Pulmonary artery endothelial cell (primary cell): ENCODE results near the gene PPIG. TPM values are rescaled to one million over a fixed set of nuclear protein-coding genes. Genes with fewer than 3 reads are reported as not detected.
"Not testable (repeated sequence)": the region's sequence is repeated elsewhere in the genome, so short reads cannot be mapped to it uniquely, and the experiment has no call there.

Experiments used
- DNase-seq: peaks from one replicate; pipeline ENCODE4 v3.0.0-alpha.2; 2011; ENCODE audit warnings: low read depth, low spot score
- total RNA-seq: library from RNA; depleted of rRNA; stranded (reverse); fragments of >200 nt; gene quantifications from 2 replicates; pipeline ENCODE4 v1.2.3, GENCODE V29; 2014

Gene PPIG
- total RNA-seq, result 24.2 and 30.8 TPM in 2 replicates

- peak; percentile 76 for DNase-seq
Measured at GRCh38 chr2:169584005-169584877, at the start of gene PPIG. PPIG (plus strand) TSS chr2:169584351; CDS start chr2:169604042, 19,691 bp downstream.

- not testable (repeated sequence) for DNase-seq
Measured at GRCh38 chr2:169539460-169539859, 44.7 kb upstream of the PPIG start.

- no peak for DNase-seq
Measured at GRCh38 chr2:169540146-169540545, 44.0 kb upstream of the PPIG start.

DNA sequence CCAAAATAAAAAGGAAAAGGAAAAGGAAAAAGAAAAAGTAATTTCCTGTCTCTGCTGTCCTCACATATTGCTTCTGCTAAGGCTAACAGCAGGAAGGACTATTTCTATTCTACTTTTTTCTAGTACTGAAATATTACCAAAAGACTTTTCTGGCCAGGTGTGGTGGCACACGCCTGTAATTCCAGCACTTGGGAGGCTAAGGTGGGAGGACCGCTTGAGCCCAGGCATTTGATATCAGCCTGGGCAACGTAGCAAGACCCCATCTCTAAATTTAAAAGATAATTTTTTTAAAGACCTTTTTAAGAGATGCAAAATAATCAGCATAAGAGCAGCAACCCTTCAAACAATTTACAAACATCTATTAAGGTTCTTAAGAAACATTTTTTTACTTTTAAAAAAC lies 41.7 kb upstream of the PPIG start:
- no peak for DNase-seq

DNA sequence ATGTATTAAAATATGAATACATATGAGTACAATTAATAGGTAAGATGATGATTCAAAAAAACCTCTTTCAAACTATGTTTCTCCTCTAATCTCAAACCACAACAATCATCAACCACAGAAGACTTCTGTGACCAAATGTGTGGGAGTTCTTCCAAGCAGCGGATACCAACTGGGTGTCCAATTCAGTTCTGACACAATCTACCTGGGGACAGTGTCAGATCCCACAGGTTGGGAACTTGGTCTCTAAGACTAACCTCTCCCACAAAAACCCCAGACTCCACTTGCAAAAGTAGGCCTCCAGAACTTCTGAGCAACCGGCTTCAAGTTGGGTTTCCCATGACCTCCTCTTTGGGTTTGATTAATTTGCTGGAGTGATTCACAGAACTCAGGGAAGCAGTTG lies 37.4 kb upstream of the PPIG start:
- DNase-seq, result no peak

GRCh38 chr2:169561364-169561763 lies 22.8 kb upstream of the PPIG start:
- DNase-seq, result no peak

DNA sequence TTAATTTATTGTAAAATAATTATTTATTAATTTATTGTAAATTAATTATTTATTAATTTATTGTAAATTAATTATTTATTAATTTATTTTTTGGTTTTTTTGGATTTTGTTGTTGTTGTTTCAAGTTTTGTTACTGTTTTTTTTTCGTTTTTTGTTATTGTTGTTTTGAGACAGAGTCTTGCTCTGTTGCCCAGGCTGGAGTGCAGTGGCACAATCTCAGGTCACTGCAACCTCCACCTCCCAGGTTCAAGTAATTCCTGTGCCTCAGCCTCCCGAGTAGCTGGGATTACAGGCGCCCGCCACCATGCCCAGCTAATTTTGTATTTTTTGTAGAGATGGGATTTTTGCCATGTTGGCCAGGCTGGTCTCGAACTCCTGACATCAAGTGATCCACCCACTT lies 22.1 kb upstream of the PPIG start:
- not testable (repeated sequence) for DNase-seq

DNA sequence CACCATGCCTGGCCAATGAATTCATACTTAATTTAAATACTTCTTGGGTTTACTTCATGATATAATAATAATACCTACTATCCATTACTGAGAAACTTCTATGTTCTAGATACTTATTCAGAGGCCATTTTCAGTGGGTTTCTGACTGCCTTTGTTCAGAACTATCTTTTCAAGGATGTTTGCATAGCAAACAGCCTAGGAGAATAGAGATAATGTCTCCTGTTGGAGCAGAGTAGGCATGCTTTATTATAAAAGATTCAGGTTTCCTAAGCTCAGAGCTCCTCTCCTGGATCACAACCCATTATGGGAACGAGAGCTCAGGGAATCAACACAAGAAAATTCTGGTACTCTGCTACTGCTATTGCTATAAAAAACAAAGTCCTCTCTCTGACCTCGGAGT lies 21.6 kb upstream of the PPIG start:
- no peak for DNase-seq

GRCh38 chr2:169565686-169566085 lies 18.5 kb upstream of the PPIG start:
- DNase-seq, result no peak

DNA sequence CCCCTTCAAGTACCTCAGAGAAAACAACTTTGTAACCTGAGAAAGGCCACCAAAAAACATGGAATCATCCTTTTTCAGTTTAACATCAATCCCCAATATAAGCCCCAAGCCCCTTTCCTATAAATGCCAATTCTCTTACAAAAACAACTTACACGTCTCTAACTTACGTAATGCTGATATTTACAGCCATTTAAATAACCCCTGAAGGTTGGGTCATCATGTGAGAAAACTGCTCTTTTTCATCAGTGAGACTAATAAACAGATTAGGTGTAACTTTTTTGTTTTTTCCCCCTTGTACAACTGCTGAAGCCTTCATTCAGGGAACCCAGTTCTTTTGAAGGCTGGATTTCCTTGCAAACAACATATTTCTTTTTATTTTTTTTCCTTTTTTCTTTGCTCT lies 14.2 kb upstream of the PPIG start:
- DNase-seq, result no peak

DNA sequence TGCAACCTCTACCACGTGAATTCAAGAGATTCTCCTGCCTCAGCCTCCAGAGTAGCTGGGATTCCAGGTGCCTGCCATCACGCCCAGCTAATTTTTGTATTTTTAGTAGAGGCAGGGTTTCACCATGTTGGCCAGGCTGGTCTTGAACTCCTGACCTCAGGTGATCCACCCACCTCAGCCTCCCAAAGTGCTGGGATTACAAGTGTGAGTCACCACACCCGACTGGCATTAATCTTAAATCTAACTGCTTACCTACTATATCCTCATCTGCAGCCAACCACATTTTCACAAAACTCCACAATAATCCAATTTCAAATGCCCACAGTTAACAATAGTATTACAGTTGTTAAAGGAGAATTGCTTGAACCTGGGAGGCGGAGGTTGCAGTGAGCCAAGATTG lies 13.4 kb upstream of the PPIG start:
- not testable (repeated sequence) for DNase-seq

GRCh38 chr2:169571571-169571970 lies 12.6 kb upstream of the PPIG start:
- no peak for DNase-seq

GRCh38 chr2:169572189-169572588 lies 12.0 kb upstream of the PPIG start:
- DNase-seq, result no peak

DNA sequence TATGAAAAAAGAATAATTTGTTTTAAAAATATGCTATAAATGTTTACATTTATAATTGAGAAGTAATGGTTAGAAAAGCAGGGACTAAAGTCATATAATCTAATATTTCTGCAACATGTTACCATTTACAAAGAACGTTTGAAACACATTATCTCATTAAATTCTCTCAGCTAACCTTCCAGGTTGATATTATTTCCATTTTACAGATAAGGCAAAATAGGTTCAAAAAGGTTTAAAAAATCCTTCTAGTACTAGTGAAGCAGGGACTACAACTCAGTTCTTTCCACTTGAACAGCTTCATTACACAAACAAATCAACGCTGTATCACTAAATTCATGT lies 11.4 kb upstream of the PPIG start:
- no peak for DNase-seq

GRCh38 chr2:169573160-169573973 lies 10.8 kb upstream of the PPIG start, which contains the start of gene FASTKD1:
FASTKD1 (minus strand) TSS chr2:169573865; CDS start chr2:169572029, 1,836 bp downstream.
- DNase-seq, result peak; percentile 40

GRCh38 chr2:169573974-169574299 lies 10.2 kb upstream of the PPIG start:
- no peak for DNase-seq

- DNase-seq, result not testable (repeated sequence)
Measured at GRCh38 chr2:169574539-169574938, 9.6 kb upstream of the PPIG start.

DNA sequence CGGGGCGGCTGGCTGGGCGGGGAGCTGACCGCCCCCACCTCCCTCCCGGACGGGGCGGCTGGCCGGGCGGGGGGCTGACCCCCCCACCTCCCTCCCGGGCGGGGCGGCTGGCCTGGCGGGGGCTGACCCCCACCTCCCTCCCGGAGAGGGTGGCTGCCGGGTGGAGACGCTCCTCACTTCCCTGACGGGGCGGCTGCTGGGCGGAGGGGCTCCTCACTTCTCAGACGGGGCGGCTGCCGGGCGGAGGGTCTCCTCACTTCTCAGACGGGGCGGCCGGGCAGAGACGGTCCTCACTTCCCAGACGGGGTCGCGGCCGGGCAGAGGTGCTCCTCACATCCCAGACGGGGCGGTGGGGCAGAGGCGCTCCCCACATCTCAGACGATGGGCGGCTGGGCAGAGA lies 8.9 kb upstream of the PPIG start:
- not testable (repeated sequence) for DNase-seq

DNA sequence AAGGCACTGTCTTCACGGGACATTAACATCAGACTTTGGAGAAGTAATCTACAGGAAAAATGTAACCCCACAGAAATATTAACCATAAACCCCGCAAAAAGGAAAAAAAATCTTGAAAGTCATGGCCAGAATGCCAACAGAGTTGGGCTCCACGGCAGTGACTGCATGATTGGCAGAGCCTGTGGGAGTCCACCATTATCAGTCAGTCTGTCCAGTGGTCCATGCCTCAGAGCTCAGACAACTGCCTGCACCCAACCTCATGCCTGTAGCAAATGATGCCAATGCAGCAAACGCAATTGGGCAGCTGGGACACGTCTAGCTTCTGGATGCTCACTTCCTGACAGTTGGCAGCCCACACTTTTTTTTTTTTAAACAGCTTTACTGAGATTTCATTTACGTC lies 5.1 kb upstream of the PPIG start:
- no peak for DNase-seq

DNA sequence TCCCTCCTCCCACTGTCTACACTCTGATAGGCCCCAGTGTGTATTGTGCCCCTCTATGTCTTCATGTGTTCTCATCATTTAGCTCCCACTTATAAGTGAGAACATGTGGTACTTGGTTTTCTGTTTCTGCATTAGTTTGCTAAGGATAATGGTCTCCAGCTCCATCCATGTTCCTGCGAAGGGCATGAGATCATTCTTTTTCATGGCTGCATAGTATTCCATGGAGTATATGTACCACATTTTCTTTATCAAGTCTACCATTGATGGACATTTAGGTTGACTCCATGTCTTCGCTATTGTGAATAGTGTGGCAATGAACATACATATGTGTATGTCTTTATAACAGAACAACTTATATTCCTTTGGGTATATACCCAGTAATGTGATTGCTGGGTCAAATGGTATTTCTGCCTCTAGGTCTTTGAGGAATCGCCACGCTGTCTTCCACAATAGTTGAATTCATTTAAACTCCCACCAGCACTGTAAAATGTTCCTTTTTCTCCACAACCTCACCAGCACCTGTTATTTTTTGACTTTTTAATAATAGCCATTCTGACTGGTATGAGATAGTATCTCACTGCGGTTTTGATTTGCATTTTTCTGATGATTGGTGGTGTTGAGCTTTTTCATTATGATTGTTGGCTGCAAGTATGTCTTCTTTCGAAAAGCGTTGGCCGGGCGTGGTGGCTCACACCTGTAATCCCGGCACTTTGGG lies 1.4 kb upstream of the PPIG start:
- not testable (repeated sequence) for DNase-seq

GRCh38 chr2:169583518-169583917 lies 633 bp upstream of the PPIG start:
- DNase-seq, result no peak

DNA sequence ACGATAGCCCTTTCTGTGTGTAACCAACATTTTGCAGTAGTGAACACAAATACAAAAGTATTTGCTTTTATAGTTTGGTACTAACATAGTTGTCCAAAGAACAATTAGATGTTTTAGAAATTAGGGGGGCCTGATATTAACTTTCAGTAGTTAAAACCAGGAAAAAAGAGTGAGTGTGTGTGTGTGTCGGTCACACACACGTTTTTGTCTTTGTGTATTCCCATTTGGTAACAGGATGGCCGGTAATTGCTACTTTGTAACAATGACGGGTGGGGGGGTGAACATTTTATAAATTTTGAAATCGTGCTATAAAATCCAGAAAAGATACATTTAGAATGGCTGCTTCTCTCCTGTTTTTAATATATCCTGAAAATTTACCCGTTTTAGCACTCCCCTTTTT lies 1.5 kb downstream of the PPIG start:
- DNase-seq, result no peak
